ENCODE measurements around the gene GUF1.

DNA sequence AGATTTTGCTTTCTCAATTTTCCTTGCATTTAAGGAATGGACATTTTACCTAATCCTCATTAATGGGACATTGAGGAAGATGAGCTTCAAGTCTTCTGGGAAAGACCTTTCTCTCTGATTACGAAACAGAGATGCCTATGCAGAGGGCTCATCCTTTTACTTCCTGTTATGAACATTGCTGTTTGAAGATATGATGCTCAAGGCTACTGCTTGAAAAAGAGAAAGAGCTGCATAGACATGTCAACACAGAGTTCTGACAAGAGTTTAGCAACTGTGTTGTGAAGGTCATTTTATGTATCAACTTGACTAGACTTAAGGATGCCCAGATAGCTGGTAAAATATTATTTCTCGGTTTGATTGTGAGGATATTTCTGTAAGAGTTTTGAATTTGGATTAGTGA is 62.0 kb downstream of the GUF1 start:
- TF ChIP-seq JUNB (IDR thresholded peaks at IDR 0.05; ENCODE audit: unreplicated experiment), result no peak
- TF ChIP-seq EZH2 (IDR thresholded peaks at IDR 0.05; ENCODE audit: low read depth, unreplicated experiment), result no peak
- TF ChIP-seq, protein P1, sequence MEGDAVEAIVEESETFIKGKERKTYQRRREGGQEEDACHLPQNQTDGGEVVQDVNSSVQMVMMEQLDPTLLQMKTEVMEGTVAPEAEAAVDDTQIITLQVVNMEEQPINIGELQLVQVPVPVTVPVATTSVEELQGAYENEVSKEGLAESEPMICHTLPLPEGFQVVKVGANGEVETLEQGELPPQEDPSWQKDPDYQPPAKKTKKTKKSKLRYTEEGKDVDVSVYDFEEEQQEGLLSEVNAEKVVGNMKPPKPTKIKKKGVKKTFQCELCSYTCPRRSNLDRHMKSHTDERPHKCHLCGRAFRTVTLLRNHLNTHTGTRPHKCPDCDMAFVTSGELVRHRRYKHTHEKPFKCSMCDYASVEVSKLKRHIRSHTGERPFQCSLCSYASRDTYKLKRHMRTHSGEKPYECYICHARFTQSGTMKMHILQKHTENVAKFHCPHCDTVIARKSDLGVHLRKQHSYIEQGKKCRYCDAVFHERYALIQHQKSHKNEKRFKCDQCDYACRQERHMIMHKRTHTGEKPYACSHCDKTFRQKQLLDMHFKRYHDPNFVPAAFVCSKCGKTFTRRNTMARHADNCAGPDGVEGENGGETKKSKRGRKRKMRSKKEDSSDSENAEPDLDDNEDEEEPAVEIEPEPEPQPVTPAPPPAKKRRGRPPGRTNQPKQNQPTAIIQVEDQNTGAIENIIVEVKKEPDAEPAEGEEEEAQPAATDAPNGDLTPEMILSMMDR (conservative IDR thresholded peaks at IDR 0.05; ENCODE audit: low read depth in 2 of 2), result no peak
- no peak for TF ChIP-seq POLR2AphosphoS5 (IDR thresholded peaks at IDR 0.05; ENCODE audit: low read depth)
- no peak for TF ChIP-seq CREB1 (CRISPR knock-in tag; IDR thresholded peaks at IDR 0.05; ENCODE audit: low read depth)
